Measurements from ENCODE around the gene GGT6.

GRCh38 chr17:4598776-4599504 is 38.6 kb upstream of the GGT6 start:
- TF ChIP-seq POLR2A (IDR thresholded peaks at IDR 0.05), result no peak
- no peak for TF ChIP-seq CTCF (IDR thresholded peaks at IDR 0.05)
- TF ChIP-seq POLR2AphosphoS5 (IDR thresholded peaks at IDR 0.05), result peak in 1 of 3 donors; percentile 34
- no peak for TF ChIP-seq EP300 (IDR thresholded peaks at IDR 0.05; ENCODE audit: low read depth)
